ENCODE measurements around the gene TMEM266. TPM values are rescaled to one million over a fixed set of nuclear protein-coding genes. Genes with fewer than 3 reads are reported as not detected.

Gene TMEM266
- total RNA-seq, 2 donors from 2014 or later, result 0.20 TPM; not detected in 1

DNA sequence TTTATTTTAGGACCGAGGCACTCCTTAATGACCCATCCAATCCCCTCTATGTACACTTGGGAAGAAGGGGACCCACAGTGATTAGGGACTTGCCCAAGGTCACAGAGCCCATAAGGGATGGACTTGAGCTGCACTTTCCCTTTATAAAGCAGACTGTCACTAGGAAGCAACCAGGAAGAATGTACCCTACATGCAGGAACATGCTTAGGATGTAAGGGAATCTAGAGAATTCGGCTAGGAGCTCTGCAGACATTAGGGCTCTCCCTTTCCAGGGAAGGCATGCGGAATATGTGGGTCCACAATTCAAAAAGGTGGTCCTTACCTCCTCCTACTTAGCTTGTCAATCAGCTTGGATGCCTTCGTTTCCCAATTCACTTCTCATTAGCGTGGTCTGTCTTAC lies 78.7 kb downstream of the TMEM266 start:
- Histone ChIP-seq H3K9me3 (no peaks in the 10 kb centered on the region), H3K27me3 (no peaks in the 10 kb centered on the region)
- TF ChIP-seq, protein P1, sequence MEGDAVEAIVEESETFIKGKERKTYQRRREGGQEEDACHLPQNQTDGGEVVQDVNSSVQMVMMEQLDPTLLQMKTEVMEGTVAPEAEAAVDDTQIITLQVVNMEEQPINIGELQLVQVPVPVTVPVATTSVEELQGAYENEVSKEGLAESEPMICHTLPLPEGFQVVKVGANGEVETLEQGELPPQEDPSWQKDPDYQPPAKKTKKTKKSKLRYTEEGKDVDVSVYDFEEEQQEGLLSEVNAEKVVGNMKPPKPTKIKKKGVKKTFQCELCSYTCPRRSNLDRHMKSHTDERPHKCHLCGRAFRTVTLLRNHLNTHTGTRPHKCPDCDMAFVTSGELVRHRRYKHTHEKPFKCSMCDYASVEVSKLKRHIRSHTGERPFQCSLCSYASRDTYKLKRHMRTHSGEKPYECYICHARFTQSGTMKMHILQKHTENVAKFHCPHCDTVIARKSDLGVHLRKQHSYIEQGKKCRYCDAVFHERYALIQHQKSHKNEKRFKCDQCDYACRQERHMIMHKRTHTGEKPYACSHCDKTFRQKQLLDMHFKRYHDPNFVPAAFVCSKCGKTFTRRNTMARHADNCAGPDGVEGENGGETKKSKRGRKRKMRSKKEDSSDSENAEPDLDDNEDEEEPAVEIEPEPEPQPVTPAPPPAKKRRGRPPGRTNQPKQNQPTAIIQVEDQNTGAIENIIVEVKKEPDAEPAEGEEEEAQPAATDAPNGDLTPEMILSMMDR (IDR thresholded peaks at IDR 0.05), result no peak

DNA sequence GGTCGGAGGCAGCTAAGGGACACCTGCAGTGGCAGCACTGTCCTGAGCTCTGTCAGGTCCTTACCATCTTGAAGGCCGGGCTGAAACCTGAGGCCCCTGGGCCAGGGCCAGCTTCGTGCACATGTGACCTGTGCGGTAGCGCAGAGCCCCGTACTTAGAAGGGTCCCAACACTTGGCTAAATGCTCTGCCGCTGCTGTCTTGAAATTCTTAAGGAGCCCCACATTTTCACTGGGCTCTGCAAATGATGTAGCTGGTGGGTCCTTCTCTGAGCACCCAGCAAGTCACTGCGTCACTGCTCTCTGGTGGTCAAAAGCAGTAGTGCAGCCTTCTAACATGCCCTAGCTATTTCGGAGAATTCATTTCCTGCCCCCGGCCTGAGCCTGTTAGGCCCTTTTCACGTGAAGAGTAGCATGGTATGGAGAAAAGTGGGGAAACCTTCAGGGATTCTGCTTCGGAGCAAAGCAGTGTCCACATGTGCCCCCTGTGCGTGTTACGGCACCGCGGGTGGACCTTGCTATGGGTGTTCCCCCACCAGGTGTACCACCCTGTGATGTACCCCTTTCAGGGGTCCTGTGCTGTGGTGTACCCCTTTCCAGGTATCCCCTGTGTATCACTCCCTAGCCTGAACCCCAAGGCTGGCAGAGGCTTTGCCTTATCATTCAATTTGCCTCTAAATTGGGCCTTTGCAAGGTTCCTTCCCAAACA lies 79.7 kb downstream of the TMEM266 start:
- no peaks in the 10 kb centered on the region for H3K27me3 ChIP-seq
- H3K9me3 ChIP-seq, result no peaks in the 10 kb centered on the region
- H3K36me3 ChIP-seq, result no peaks in the 10 kb centered on the region
- DNase-seq (ENCODE audit: low spot score), result peak; percentile 85
- TF ChIP-seq, protein P1 (IDR thresholded peaks at IDR 0.05), result peak; percentile 91 to 95
- H3K4me3 ChIP-seq, result peak overlapping the region in 1 of 2 donors; percentile 15
- H3K27ac ChIP-seq, result no peak overlapping the region
- peaks cover 0 to 9% of the 10 kb centered on the region in 2 donors for H3K4me1 ChIP-seq

More for the DNA sequence above, 78.7 kb downstream of the TMEM266 start:
- no peak for DNase-seq (ENCODE audit: low spot score)
- H3K36me3 ChIP-seq, result no peaks in the 10 kb centered on the region
- no peak overlapping the region for H3K27ac ChIP-seq
- H3K4me1 ChIP-seq, result peaks cover 0 to 9% of the 10 kb centered on the region in 2 donors
- H3K4me3 ChIP-seq, result no peak overlapping the region

DNA sequence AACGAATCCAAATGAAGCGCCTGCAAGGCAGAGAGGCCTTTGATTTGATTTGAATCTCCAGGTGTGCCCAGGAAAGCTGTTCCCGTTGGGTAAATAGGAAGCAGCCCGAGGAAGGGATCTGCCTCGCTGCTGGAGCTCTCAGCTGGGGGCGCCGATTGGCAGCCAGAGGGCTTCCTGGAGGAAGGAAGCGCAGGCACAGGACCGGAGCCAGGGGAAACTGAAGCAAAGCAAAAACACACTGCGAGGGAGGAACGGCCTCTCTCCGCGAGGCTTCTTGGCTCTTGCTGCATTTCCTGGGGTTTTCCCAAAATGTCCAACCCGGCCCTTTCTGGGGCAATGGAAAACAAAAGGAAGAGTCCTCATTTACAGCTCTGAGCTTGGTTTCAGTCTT lies 80.3 kb downstream of the TMEM266 start:
- no peaks in the 10 kb centered on the region for H3K9me3 ChIP-seq

DNA sequence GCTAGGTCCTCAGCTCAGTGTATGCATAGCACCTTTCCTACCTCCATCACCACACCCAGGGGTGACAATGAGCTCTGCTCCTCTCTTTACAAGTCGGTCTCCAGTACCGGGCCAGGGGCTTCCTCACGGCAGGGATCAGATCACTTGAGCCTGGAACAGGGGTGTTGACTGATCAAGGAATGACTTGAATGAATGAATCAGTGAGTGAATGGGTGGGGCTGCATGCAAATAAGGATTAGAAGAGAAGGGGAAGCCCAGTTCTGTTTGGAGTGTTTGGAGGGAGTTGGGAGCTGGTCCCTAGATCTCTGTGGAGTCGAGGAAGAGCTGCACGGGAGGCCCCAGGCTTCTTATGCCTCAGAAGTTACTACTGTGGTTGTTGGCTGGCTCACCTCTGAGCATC lies 87.0 kb downstream of the TMEM266 start:
- TF ChIP-seq, protein P1 (IDR thresholded peaks at IDR 0.05), result no peak
- Histone ChIP-seq H3K9me3 (no peaks in the 10 kb centered on the region), H3K4me3 (no peak overlapping the region), H3K27ac (no peak overlapping the region), H3K4me1 (peaks cover 0 to 11% of the 10 kb centered on the region in 2 donors), H3K36me3 (no peaks in the 10 kb centered on the region), H3K27me3 (no peaks in the 10 kb centered on the region)
- DNase-seq (ENCODE audit: low spot score), result no peak

More for the DNA sequence above, 80.3 kb downstream of the TMEM266 start:
- Histone ChIP-seq H3K27me3 (no peaks in the 10 kb centered on the region), H3K4me3 (peak overlapping the region in 1 of 2 donors; percentile 15), H3K4me1 (peaks cover 0 to 9% of the 10 kb centered on the region in 2 donors), H3K27ac (no peak overlapping the region), H3K36me3 (no peaks in the 10 kb centered on the region)
- no peak for DNase-seq (ENCODE audit: low spot score)
- TF ChIP-seq, protein P1 (IDR thresholded peaks at IDR 0.05), result no peak

DNA sequence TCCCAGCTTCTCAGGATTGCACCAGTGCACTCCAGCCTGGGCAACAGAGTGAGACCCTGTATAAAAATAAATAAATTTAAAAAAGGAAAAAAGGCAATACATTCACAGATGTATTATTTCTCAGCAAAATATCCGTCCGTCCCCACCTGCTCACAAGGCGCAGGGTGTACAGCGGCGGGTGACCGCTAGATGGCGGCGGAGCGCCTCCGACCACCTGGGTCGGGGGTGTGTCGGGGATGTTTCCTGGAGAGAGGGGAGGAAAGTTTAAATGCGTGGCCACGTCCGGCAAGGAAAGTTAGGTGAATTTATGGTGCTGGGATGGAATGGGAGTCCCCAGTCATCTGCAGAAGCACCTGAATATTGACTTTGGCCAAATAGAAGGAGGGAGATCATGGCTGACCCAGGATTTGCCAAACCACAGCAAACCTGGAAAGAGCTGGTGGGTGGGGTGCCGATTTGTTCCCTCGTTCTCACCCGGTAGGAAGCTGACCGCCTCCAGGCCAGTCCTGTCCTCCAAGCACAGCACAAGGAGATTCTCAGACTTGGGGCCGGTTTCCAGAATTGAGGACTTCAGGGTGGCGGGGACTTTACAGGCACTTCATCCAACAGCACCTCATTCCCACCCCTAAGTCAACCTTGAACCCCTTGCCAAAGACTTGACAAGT lies 88.3 kb downstream of the TMEM266 start:
- Histone ChIP-seq H3K27me3 (no peaks in the 10 kb centered on the region), H3K4me1 (peaks cover 0 to 11% of the 10 kb centered on the region in 2 donors), H3K27ac (no peak overlapping the region), H3K4me3 (no peak overlapping the region), H3K36me3 (no peaks in the 10 kb centered on the region), H3K9me3 (no peaks in the 10 kb centered on the region)
- no peak for DNase-seq (ENCODE audit: low spot score)
- TF ChIP-seq, protein P1 (IDR thresholded peaks at IDR 0.05), result peak; percentile 88 to 95

Data from right atrium auricular region (tissue), 2 donors.